Stomach (tissue), 9 donors: Measurements from ENCODE around the gene HS6ST2. TPM values are rescaled to one million over a fixed set of nuclear protein-coding genes. Genes with fewer than 3 reads are reported as not detected.

ENCODE experiments used
- DNase-seq, 2 donors: peaks; one replicate each; pipeline versions ENCODE4 v3.0.0 to v3.0.0-alpha.2; 2013 to 2019
- H3K27ac ChIP-seq, 5 donors: fragments of 200-600 bp in 4 of 5; sonication (generic) in 4 of 5; one replicate each; pipeline ENCODE4 v1.5.1; 2013 to 2019; ENCODE audit warnings: mild to moderate bottlenecking in 1 of 5, moderate library complexity in 1 of 5
- H3K27me3 ChIP-seq, 3 donors: fragments of 200-600 bp; sonication (generic); one replicate each; pipeline ENCODE4 v1.5.1; 2017 to 2019; ENCODE audit warnings: mixed run types in 1 of 3
- H3K36me3 ChIP-seq, 4 donors: fragments of 200-600 bp; sonication (generic); 1 replicate in 3 of 4; 2 replicates in 1 of 4; pipeline ENCODE4 v1.5.1; 2016 to 2019
- H3K4me1 ChIP-seq, 4 donors: fragments of 200-600 bp; sonication (generic); one replicate each; pipeline ENCODE4 v1.5.1; 2016 to 2019
- H3K4me3 ChIP-seq, 4 donors: fragments of 200-600 bp; sonication (generic) in 3 of 4; one replicate each; pipeline ENCODE4 v1.5.1; 2016 to 2019; ENCODE audit warnings: mild to moderate bottlenecking in 1 of 4
- H3K9me3 ChIP-seq, 4 donors: fragments of 200-600 bp; sonication (generic); one replicate each; pipeline ENCODE4 v1.5.1; 2016 to 2019
- CTCF ChIP-seq, 7 experiments: fragments of 450-650 bp in 4 of 7; fragments of 200-600 bp in 3 of 7; sonication (generic) in 3 of 7; IDR thresholded peaks; one replicate each; pipeline ENCODE4 v1.5.1; 2016 to 2019; ENCODE audit warnings: antibody characterized with exemption in 7 of 7, control low read depth in 2 of 7, mild to moderate bottlenecking in 1 of 7
- EP300 ChIP-seq: sonication (generic); formaldehyde crosslinking; IDR thresholded peaks from one replicate; pipeline ENCODE4 v1.6.1; 2017; ENCODE audit warnings: antibody characterized with exemption
- POLR2A ChIP-seq, 4 donors: fragments of 450-650 bp; IDR thresholded peaks; one replicate each; pipeline ENCODE4 v1.6.1; 2016; ENCODE audit warnings: antibody characterized with exemption in 4 of 4, control low read depth in 2 of 4, mild to moderate bottlenecking in 1 of 4, moderate library complexity in 1 of 4
- POLR2AphosphoS5 ChIP-seq, 3 donors: sonication (generic); formaldehyde crosslinking; IDR thresholded peaks; one replicate each; pipeline ENCODE4 v1.6.1; 2016; ENCODE audit warnings: antibody characterized with exemption in 3 of 3
- WGBS, 5 donors: extraction: QIAGEN DNeasy Blood & Tissue Kit in 3 of 5; methylation state at CpG; one replicate each; pipeline versions ENCODE4 v1.1.5 to v1.1.7; 2013 to 2018; 5-methylcytosine and 5-hydroxymethylcytosine counted together
- intact Hi-C: fragments of 100-400 bp; cut with DNase I; formaldehyde crosslinking; loops from one replicate; pipeline ENCODE4 v1.15.1; 2023; ENCODE audit warnings: low total_unique reads
- polyA plus RNA-seq, 3 donors: library from polyadenylated mRNA; stranded (reverse); fragments of 200-250 nt; gene quantifications; one replicate each; pipeline ENCODE4 v1.2.3, GENCODE V29; 2013
- total RNA-seq, 5 donors: library from RNA; depleted of rRNA; stranded (reverse); fragments of >200 nt; gene quantifications; one replicate each; pipeline versions ENCODE4 v1.1.0 to v1.2.3, GENCODE V29; 2014 to 2016
- donor health status: healthy with polysubstance abuse.
- donor health status: Bipolar disorder and iron deficiency.
- donor health status: healthy.

Gene HS6ST2
- total and polyA plus RNA-seq, 8 donors: 0.25 to 4.0 (median 0.89) TPM; not detected in 1

GRCh38 chrX:132676102-132676501 is 282.3 kb downstream of the HS6ST2 start:
- no peak overlapping the region for H3K27ac ChIP-seq
- TF ChIP-seq CTCF (IDR thresholded peaks at IDR 0.05) (no peak), POLR2A (IDR thresholded peaks at IDR 0.05) (no peak), EP300 (no peak), POLR2AphosphoS5 (IDR thresholded peaks at IDR 0.05) (no peak)
- no peaks in the 10 kb centered on the region for H3K36me3 ChIP-seq
- H3K4me3 ChIP-seq: no peak overlapping the region
- no peak for DNase-seq
- peaks cover 0 to 15% (median 5%) of the 10 kb centered on the region in 4 donors for H3K9me3 ChIP-seq
- H3K27me3 ChIP-seq: peaks cover 0 to 9% (median 0%) of the 10 kb centered on the region in 3 donors
- 65 to 80% (median 75%) methylated on average over 3 of the region's 3 CpGs for WGBS, 5 donors
- intact Hi-C loops: no loop called here
- peaks cover 0 to 7% (median 0%) of the 10 kb centered on the region in 4 donors for H3K4me1 ChIP-seq

GRCh38 chrX:132673331-132673730 is 285.1 kb downstream of the HS6ST2 start:
- peaks cover 0 to 7% (median 0%) of the 10 kb centered on the region in 4 donors for H3K4me1 ChIP-seq
- intact Hi-C loops: no loop called here
- no peaks in the 10 kb centered on the region for H3K9me3 ChIP-seq
- DNase-seq: no peak
- no peaks in the 10 kb centered on the region for H3K36me3 ChIP-seq
- WGBS, 5 donors: 10 to 58% (median 37%) methylated on average over 1 of the region's 1 CpG
- H3K27me3 ChIP-seq: peaks cover 0 to 19% (median 0%) of the 10 kb centered on the region in 3 donors
- TF ChIP-seq EP300 (no peak), CTCF (IDR thresholded peaks at IDR 0.05) (no peak), POLR2AphosphoS5 (IDR thresholded peaks at IDR 0.05) (no peak), POLR2A (IDR thresholded peaks at IDR 0.05) (no peak)
- no peak overlapping the region for H3K4me3 ChIP-seq
- H3K27ac ChIP-seq: no peak overlapping the region

GRCh38 chrX:132671229-132671641 is 287.2 kb downstream of the HS6ST2 start:
- TF ChIP-seq EP300: no peak
- TF ChIP-seq POLR2AphosphoS5 (IDR thresholded peaks at IDR 0.05): no peak
- no peak for TF ChIP-seq CTCF (IDR thresholded peaks at IDR 0.05)
- TF ChIP-seq POLR2A (IDR thresholded peaks at IDR 0.05): no peak
- peaks cover 0 to 19% (median 0%) of the 10 kb centered on the region in 3 donors for H3K27me3 ChIP-seq
- WGBS, 5 donors: 25 to 70% (median 45%) methylated on average over 3 of the region's 3 CpGs
- H3K4me3 ChIP-seq: no peak overlapping the region
- no peak for DNase-seq
- H3K4me1 ChIP-seq: no peaks in the 10 kb centered on the region
- H3K9me3 ChIP-seq: no peaks in the 10 kb centered on the region
- H3K36me3 ChIP-seq: no peaks in the 10 kb centered on the region
- intact Hi-C loops: no loop called here
- no peak overlapping the region for H3K27ac ChIP-seq

GRCh38 chrX:132669142-132669541 is 289.3 kb downstream of the HS6ST2 start:
- Histone ChIP-seq H3K27me3 (peaks cover 0 to 13% (median 0%) of the 10 kb centered on the region in 3 donors), H3K36me3 (no peaks in the 10 kb centered on the region), H3K9me3 (peaks cover 0 to 6% (median 0%) of the 10 kb centered on the region in 4 donors), H3K4me1 (no peaks in the 10 kb centered on the region), H3K4me3 (no peak overlapping the region), H3K27ac (no peak overlapping the region)
- intact Hi-C loops: no loop called here
- 82 to 94% (median 84%) methylated on average over 4 of the region's 4 CpGs for WGBS, 5 donors
- DNase-seq: no peak
- TF ChIP-seq POLR2AphosphoS5 (IDR thresholded peaks at IDR 0.05): no peak
- no peak for TF ChIP-seq POLR2A (IDR thresholded peaks at IDR 0.05)
- TF ChIP-seq EP300: no peak
- TF ChIP-seq CTCF (IDR thresholded peaks at IDR 0.05): no peak
